Trophoblast cell (in vitro differentiated cells and primary cell): ENCODE data around the gene SLCO2A1.

Experiments used
- DNase-seq, 2 donors: peaks; one replicate each; pipeline ENCODE4 v3.0.0-alpha.2; 2016
- H2AFZ ChIP-seq: 2 replicates; pipeline ENCODE4 v1.6.1; 2013; ENCODE audit warnings: low read length, moderate library complexity, mild to moderate bottlenecking; ENCODE audit not compliant: insufficient read depth, poor library complexity
- H2AK5ac ChIP-seq: 2 replicates; pipeline ENCODE4 v1.6.1; 2013; ENCODE audit warnings: mild to moderate bottlenecking, low read length
- H2BK120ac ChIP-seq: 2 replicates; pipeline ENCODE4 v1.6.1; 2013; ENCODE audit warnings: low read length, mild to moderate bottlenecking, moderate library complexity; ENCODE audit not compliant: insufficient read depth, poor library complexity
- H2BK12ac ChIP-seq: 2 replicates; pipeline ENCODE4 v1.6.1; 2013; ENCODE audit warnings: mild to moderate bottlenecking, low read length, moderate library complexity
- H2BK5ac ChIP-seq: 2 replicates; pipeline ENCODE4 v1.6.1; 2013; ENCODE audit warnings: low read length, low read depth, moderate library complexity, mild to moderate bottlenecking; ENCODE audit not compliant: poor library complexity
- H3K14ac ChIP-seq: 2 replicates; pipeline ENCODE4 v1.6.1; 2013; ENCODE audit warnings: mild to moderate bottlenecking, low read length
- H3K18ac ChIP-seq: 2 replicates; pipeline ENCODE4 v1.6.1; 2013; ENCODE audit warnings: mild to moderate bottlenecking, low read length
- H3K23ac ChIP-seq: 2 replicates; pipeline ENCODE4 v1.6.1; 2013; ENCODE audit warnings: low read length
- H3K27ac ChIP-seq: 2 replicates; pipeline ENCODE4 v1.5.1; 2013; ENCODE audit warnings: low read depth, mild to moderate bottlenecking, inconsistent platforms, low read length, moderate library complexity
- H3K27me3 ChIP-seq: 2 replicates; pipeline ENCODE4 v1.6.1; 2013; ENCODE audit warnings: inconsistent platforms, mild to moderate bottlenecking, low read length, moderate library complexity; ENCODE audit not compliant: insufficient read depth
- H3K36me3 ChIP-seq, 2 experiments: 1 replicate in 1 of 2; 2 replicates in 1 of 2; pipeline ENCODE4 v1.6.1; 2013; ENCODE audit warnings: low read length in 2 of 2, mild to moderate bottlenecking in 2 of 2, moderate library complexity in 1 of 2; ENCODE audit not compliant: insufficient read depth in 2 of 2, control insufficient read depth in 1 of 2
- H3K4ac ChIP-seq: 2 replicates; pipeline ENCODE4 v1.6.1; 2013; ENCODE audit warnings: low read depth, mild to moderate bottlenecking, low read length, moderate library complexity
- H3K4me1 ChIP-seq, 2 experiments: 1 replicate in 1 of 2; 2 replicates in 1 of 2; pipeline ENCODE4 v1.6.1; 2013; ENCODE audit warnings: low read length in 2 of 2, mild to moderate bottlenecking in 2 of 2, moderate library complexity in 1 of 2; ENCODE audit not compliant: insufficient read depth in 2 of 2, control insufficient read depth in 1 of 2
- H3K4me2 ChIP-seq: 2 replicates; pipeline ENCODE4 v1.6.1; 2013; ENCODE audit warnings: inconsistent platforms, mild to moderate bottlenecking, low read length, moderate library complexity
- H3K4me3 ChIP-seq: 2 replicates; pipeline ENCODE4 v1.5.1; 2013; ENCODE audit warnings: mild to moderate bottlenecking, low read depth, low read length, inconsistent platforms
- H3K79me1 ChIP-seq: one replicate; pipeline ENCODE4 v1.6.1; 2013; ENCODE audit warnings: low read length
- H3K79me2 ChIP-seq: 2 replicates; pipeline ENCODE4 v1.6.1; 2013; ENCODE audit warnings: low read length, mild to moderate bottlenecking; ENCODE audit not compliant: control insufficient read depth, insufficient read depth, poor library complexity
- H3K9ac ChIP-seq: 2 replicates; pipeline ENCODE4 v1.6.1; 2013; ENCODE audit warnings: mild to moderate bottlenecking, low read length
- H3K9me3 ChIP-seq: 2 replicates; pipeline ENCODE4 v1.6.1; 2013; ENCODE audit warnings: low read depth, mild to moderate bottlenecking, control low read depth, inconsistent platforms, low read length; ENCODE audit not compliant: insufficient read depth
- H4K12ac ChIP-seq: 2 replicates; pipeline ENCODE4 v1.6.1; 2013; ENCODE audit warnings: low read depth, mild to moderate bottlenecking, low read length, moderate library complexity
- H4K8ac ChIP-seq: 2 replicates; pipeline ENCODE4 v1.6.1; 2013; ENCODE audit warnings: low read depth, mild to moderate bottlenecking, low read length, moderate library complexity
- H4K91ac ChIP-seq: one replicate; pipeline ENCODE4 v1.6.1; 2013; ENCODE audit warnings: low read depth, mild to moderate bottlenecking, low read length, moderate library complexity
- WGBS: extraction: QIAGEN DNeasy Blood & Tissue Kit; methylation state at CpG from one replicate; pipeline ENCODE4 v1.1.7; 2013; ENCODE audit warnings: missing lambda C conversion rate; ENCODE audit not compliant: insufficient read length, insufficient coverage; ENCODE audit errors: extremely low coverage; 5-methylcytosine and 5-hydroxymethylcytosine counted together

SLCO2A1 gene

DNA sequence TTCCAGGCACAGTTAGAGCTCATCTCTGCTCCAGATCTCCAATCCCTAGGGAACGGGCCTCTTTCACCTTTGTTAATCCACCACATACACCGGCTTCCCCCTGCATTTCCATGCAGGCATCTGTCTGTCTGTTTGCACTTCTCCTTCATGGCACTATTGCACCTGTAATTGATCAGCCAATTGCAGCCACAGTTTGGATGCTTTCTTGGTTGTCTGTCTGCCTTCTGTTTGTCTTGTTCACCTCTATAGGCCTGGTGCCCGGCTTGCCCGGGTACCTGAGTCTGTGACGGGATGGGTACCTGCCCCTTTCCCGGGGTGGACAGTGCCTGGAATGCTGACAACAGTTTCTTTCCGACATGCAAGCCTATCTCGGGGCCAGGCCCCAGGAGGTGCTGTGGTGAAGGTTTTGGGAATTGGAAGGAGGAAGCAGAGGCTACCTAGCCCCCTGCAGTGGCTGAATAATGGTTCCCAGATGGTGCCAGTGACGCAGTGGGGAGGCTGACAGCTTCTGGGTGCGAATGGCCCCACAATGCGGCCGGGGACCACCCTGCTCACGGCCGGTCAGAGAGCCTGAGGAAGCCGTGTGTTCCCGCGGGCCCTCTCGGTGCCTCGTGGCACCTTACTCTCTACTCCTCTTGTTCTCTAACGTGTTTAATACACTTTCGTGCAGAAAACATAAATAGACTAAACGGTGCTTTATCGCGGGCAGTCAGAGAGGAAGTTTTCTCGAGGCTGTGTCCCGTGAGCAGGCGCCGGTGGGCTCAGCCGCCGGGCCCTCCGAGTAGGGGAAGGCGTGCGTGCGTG, 102.8 kb downstream of the SLCO2A1 start:
- Histone ChIP-seq H3K36me3 (peaks cover 3% of the 10 kb centered on the region in 2 experiments), H2AFZ (peak overlapping the region; percentile 37), H3K4me3 (peak overlapping the region; percentile 69), H3K18ac (no peak overlapping the region), H3K9me3 (no peaks in the 10 kb centered on the region), H3K79me2 (no peaks in the 10 kb centered on the region), H2BK5ac (no peak overlapping the region), H3K79me1 (peaks cover 2% of the 10 kb centered on the region), H4K8ac (peak overlapping the region; percentile 32), H2AK5ac (no peak overlapping the region), H3K4ac (no peak overlapping the region), H3K9ac (no peak overlapping the region), H3K27me3 (no peaks in the 10 kb centered on the region), H3K4me1 (peaks cover 6% of the 10 kb centered on the region in 2 experiments), H4K91ac (peak overlapping the region; percentile 32), H3K23ac (no peak overlapping the region), H3K27ac (no peak overlapping the region), H3K14ac (peak overlapping the region; percentile 26), H2BK12ac (no peak overlapping the region), H2BK120ac (no peak overlapping the region), H3K4me2 (peak overlapping the region; percentile 82), H4K12ac (no peak overlapping the region)
- WGBS, result no CpG with 5 or more reads among the region's 34 CpGs
- DNase-seq, result no peak

DNA sequence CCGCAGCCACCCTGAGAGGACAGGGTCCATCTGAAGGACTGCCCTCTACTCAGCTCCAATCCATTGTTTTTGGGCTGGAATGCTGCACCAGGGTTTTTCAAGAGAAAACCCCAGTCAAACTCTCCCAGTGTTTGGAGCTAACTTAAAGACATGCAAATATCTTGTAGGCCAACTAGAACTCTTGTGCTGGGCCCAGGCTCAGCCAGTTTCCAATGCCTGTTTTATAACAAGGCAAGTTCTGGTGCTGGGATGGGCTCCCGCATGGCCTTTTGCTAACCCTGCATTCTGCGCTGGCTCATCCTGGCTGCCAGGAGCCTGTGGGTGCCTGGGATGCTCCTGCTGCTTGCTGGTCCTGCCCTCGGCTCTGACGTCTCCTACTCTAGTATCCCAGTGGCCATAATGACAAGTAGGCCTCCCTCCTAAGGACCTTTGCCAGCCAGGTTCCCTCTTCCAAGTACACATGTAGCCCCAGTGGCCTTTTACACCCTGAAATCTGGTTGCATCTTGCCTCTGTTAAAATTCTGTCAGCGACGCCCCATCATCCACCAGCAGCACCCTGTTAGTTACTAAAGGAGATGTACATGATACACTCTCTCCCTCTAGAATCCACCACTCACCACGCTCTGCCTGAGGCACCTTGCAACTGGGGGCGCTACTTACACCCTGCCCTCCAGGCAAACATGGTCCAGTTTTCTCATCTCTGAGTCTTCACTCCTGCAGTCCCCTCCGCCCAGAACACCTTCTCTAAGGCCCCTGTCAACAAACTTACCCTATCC, 103.6 kb downstream of the SLCO2A1 start:
- Histone ChIP-seq H4K91ac (no peak overlapping the region), H3K4me3 (no peak overlapping the region), H3K36me3 (peaks cover 1 to 2% of the 10 kb centered on the region in 2 experiments), H3K79me1 (peaks cover 2% of the 10 kb centered on the region), H3K18ac (no peak overlapping the region), H3K9ac (no peak overlapping the region), H4K8ac (no peak overlapping the region), H4K12ac (no peak overlapping the region), H3K14ac (no peak overlapping the region), H2AK5ac (no peak overlapping the region), H2BK120ac (no peak overlapping the region), H3K4me2 (no peak overlapping the region), H2BK12ac (no peak overlapping the region), H2AFZ (no peak overlapping the region), H3K27me3 (no peaks in the 10 kb centered on the region), H3K23ac (no peak overlapping the region), H3K4me1 (peaks cover 5 to 6% of the 10 kb centered on the region in 2 experiments), H3K27ac (no peak overlapping the region), H3K9me3 (no peaks in the 10 kb centered on the region), H3K79me2 (no peaks in the 10 kb centered on the region), H2BK5ac (no peak overlapping the region), H3K4ac (no peak overlapping the region)
- peak in 1 of 2 donors; percentile 41 for DNase-seq
- no CpG with 5 or more reads among the region's 10 CpGs for WGBS

DNA sequence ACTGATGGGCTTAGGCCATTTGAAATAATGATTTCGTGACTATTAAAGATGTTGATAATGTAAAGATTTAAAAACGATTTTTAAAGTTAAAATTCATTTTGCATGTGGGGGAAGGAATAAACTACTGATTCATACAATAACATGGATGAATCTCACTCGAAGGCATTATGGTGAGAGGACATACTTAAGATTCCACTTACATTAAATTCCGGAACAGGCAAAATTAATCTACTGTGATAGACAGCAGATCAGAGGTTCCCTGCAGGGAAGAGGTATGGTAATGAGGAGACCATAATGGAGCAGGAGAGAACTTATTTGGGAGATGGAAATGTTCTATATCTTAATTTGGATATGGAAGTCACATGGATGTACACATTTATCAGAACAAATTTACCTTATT, 105.7 kb downstream of the SLCO2A1 start:
- Histone ChIP-seq H2AFZ (no peak overlapping the region), H4K91ac (no peak overlapping the region), H3K4me3 (no peak overlapping the region), H3K4me2 (no peak overlapping the region), H3K4me1 (peaks cover 4 to 6% of the 10 kb centered on the region in 2 experiments), H2AK5ac (no peak overlapping the region), H2BK12ac (no peak overlapping the region), H3K79me1 (peaks cover 2% of the 10 kb centered on the region), H3K9me3 (no peaks in the 10 kb centered on the region), H3K18ac (no peak overlapping the region), H4K12ac (no peak overlapping the region), H3K79me2 (no peaks in the 10 kb centered on the region), H3K27me3 (no peaks in the 10 kb centered on the region), H2BK5ac (no peak overlapping the region), H3K4ac (no peak overlapping the region), H3K23ac (no peak overlapping the region), H3K36me3 (no peaks in the 10 kb centered on the region), H3K9ac (no peak overlapping the region), H3K14ac (no peak overlapping the region), H2BK120ac (no peak overlapping the region), H3K27ac (no peak overlapping the region), H4K8ac (no peak overlapping the region)
- DNase-seq, result no peak
- 100% methylated on average over 1 of the region's 4 CpGs for WGBS

DNA sequence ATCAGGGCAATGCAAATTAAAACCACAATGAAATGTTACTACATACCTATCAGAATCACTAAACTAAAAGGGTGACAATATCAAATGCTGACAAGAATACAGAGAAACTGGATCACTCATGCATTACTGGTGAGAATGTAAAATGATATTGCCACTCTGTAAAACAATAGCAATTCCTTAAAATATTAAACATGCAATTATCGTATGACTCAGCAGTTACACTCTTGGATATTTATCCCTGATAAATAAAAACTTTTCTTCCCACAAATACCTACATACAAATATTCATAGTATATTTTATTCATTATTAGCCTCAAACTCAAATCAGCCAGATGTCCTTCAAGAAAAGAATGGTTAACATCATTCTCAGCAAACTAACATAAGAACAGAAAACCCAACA, 108.1 kb downstream of the SLCO2A1 start:
- H3K4me3 ChIP-seq, result no peak overlapping the region
- H2AK5ac ChIP-seq, result no peak overlapping the region
- H3K79me2 ChIP-seq, result no peaks in the 10 kb centered on the region
- no peak overlapping the region for H3K18ac ChIP-seq
- H4K91ac ChIP-seq, result no peak overlapping the region
- no peak overlapping the region for H2BK120ac ChIP-seq
- no peak overlapping the region for H3K14ac ChIP-seq
- no peaks in the 10 kb centered on the region for H3K9me3 ChIP-seq
- no peak overlapping the region for H2AFZ ChIP-seq
- no peaks in the 10 kb centered on the region for H3K36me3 ChIP-seq
- H3K4me2 ChIP-seq, result no peak overlapping the region
- WGBS, result no CpG with 5 or more reads among the region's 1 CpG
- no peak overlapping the region for H4K12ac ChIP-seq
- H2BK5ac ChIP-seq, result no peak overlapping the region
- no peaks in the 10 kb centered on the region for H3K79me1 ChIP-seq
- H3K9ac ChIP-seq, result no peak overlapping the region
- no peaks in the 10 kb centered on the region for H3K4me1 ChIP-seq
- H4K8ac ChIP-seq, result no peak overlapping the region
- H3K27ac ChIP-seq, result no peak overlapping the region
- no peak overlapping the region for H2BK12ac ChIP-seq
- H3K4ac ChIP-seq, result no peak overlapping the region
- no peak for DNase-seq
- no peaks in the 10 kb centered on the region for H3K27me3 ChIP-seq
- no peak overlapping the region for H3K23ac ChIP-seq
